ENCODE measurements around the gene SLC35E1. TPM values are rescaled to one million over a fixed set of nuclear protein-coding genes. Genes with fewer than 3 reads are reported as not detected.
A peak's percentile ranks its signal among the peaks of the same experiment; 100 is the strongest.

Gene SLC35E1
- total RNA-seq, 1 experiment from 2014 or later: 61.0 TPM

- Histone ChIP-seq H3F3A (ENCODE audit: insufficient read depth, low read depth) (peaks cover 11% of the 10 kb centered on the region; the same call in 1 of the 2 replicates), H3K4me1 (replicated peaks; ENCODE audit: insufficient read depth) (peaks cover 22% of the 10 kb centered on the region), H2AFZ (no peak overlapping the region), H3K27me3 (ENCODE audit: insufficient read depth, low read depth) (no peaks in the 10 kb centered on the region), H3K79me2 (ENCODE audit: low read depth) (peaks cover 96% of the 10 kb centered on the region), H4K20me1 (ENCODE audit: insufficient read depth) (peaks cover 90% of the 10 kb centered on the region), H3K9me2 (ENCODE audit: insufficient read depth) (no peaks in the 10 kb centered on the region), H3K4me3 (no peak overlapping the region), H3K4me2 (no peak overlapping the region), H3K27ac (no peak overlapping the region), H3K9me3 (ENCODE audit: insufficient read depth, low read depth) (no peaks in the 10 kb centered on the region; the same call in 1 of the 2 replicates), H3K36me3 (ENCODE audit: low read depth) (no peaks in the 10 kb centered on the region)
- POLR2A ChIA-PET (ENCODE audit: unreplicated experiment): interaction anchor here (0.5 kb wide), 1 partner anchor 139 kb away, joined by 3 read pairs; no protein-coding TSS in a partner anchor
- intact Hi-C loops (cut with micrococcal nuclease; ENCODE audit: unreplicated experiment): no loop called here
- no peak for DNase-seq
- TF ChIP-seq EZH2 (IDR thresholded peaks at IDR 0.05; ENCODE audit: low read depth) (no peak), CTCF (conservative IDR thresholded peaks at IDR 0.05) (no peak)
- no TSS peak for BruUV-seq (replicated peaks)
- CTCF ChIA-PET: no interaction called here
Measured at GRCh38 chr19:16586991-16587832, 15.0 kb upstream of the SLC35E1 start.

GRCh38 chr19:16586477-16586871 lies 14.3 kb upstream of the SLC35E1 start:
- TF ChIP-seq CTCF (conservative IDR thresholded peaks at IDR 0.05) (no peak), EZH2 (IDR thresholded peaks at IDR 0.05; ENCODE audit: low read depth) (no peak)
- H3K27ac ChIP-seq: peak overlapping the region; percentile 16; the same call in 1 of the 2 replicates
- no peak overlapping the region for H3K4me2 ChIP-seq
- peaks cover 96% of the 10 kb centered on the region for H3K79me2 ChIP-seq (ENCODE audit: low read depth)
- H2AFZ ChIP-seq: no peak overlapping the region
- POLR2A ChIA-PET (ENCODE audit: unreplicated experiment): no interaction called here
- CTCF ChIA-PET: no interaction called here
- peaks cover 90% of the 10 kb centered on the region for H4K20me1 ChIP-seq (ENCODE audit: insufficient read depth)
- H3K9me2 ChIP-seq (ENCODE audit: insufficient read depth): no peaks in the 10 kb centered on the region
- intact Hi-C loops (cut with micrococcal nuclease; ENCODE audit: unreplicated experiment): no loop called here
- BruUV-seq (replicated peaks): no TSS peak
- H3F3A ChIP-seq (ENCODE audit: insufficient read depth, low read depth): peaks cover 11% of the 10 kb centered on the region; the same call in 1 of the 2 replicates
- H3K27me3 ChIP-seq (ENCODE audit: insufficient read depth, low read depth): no peaks in the 10 kb centered on the region
- H3K4me3 ChIP-seq: no peak overlapping the region
- peaks cover 22% of the 10 kb centered on the region for H3K4me1 ChIP-seq (replicated peaks; ENCODE audit: insufficient read depth)
- no peak for DNase-seq
- H3K9me3 ChIP-seq (ENCODE audit: insufficient read depth, low read depth): no peaks in the 10 kb centered on the region; the same call in 1 of the 2 replicates
- no peaks in the 10 kb centered on the region for H3K36me3 ChIP-seq (ENCODE audit: low read depth)

- Histone ChIP-seq H3K4me3 (no peak overlapping the region), H3K9me2 (ENCODE audit: insufficient read depth) (no peaks in the 10 kb centered on the region), H3K36me3 (ENCODE audit: low read depth) (no peaks in the 10 kb centered on the region), H3K27ac (peak overlapping the region; percentile 16), H3K4me2 (no peak overlapping the region), H3K9me3 (ENCODE audit: insufficient read depth, low read depth) (no peaks in the 10 kb centered on the region; the same call in 1 of the 2 replicates), H3K4me1 (replicated peaks; ENCODE audit: insufficient read depth) (peaks cover 22% of the 10 kb centered on the region), H3F3A (ENCODE audit: insufficient read depth, low read depth) (peaks cover 11% of the 10 kb centered on the region; the same call in 1 of the 2 replicates), H3K79me2 (ENCODE audit: low read depth) (peaks cover 96% of the 10 kb centered on the region), H4K20me1 (ENCODE audit: insufficient read depth) (peaks cover 90% of the 10 kb centered on the region), H3K27me3 (ENCODE audit: insufficient read depth, low read depth) (no peaks in the 10 kb centered on the region), H2AFZ (no peak overlapping the region)
- intact Hi-C loops (cut with micrococcal nuclease; ENCODE audit: unreplicated experiment): no loop called here
- ChIA-PET CTCF (no interaction called here), POLR2A (ENCODE audit: unreplicated experiment) (no interaction called here)
- no peak for DNase-seq
- BruUV-seq (replicated peaks): no TSS peak
- TF ChIP-seq EZH2 (IDR thresholded peaks at IDR 0.05; ENCODE audit: low read depth) (no peak), CTCF (conservative IDR thresholded peaks at IDR 0.05) (no peak)
Measured at GRCh38 chr19:16585808-16586476, 13.7 kb upstream of the SLC35E1 start.
